GM12872 (cell line): Measurements from ENCODE around the gene CEP170.

Experiments used
- CTCF ChIP-seq: IDR thresholded peaks from 3 replicates; pipeline ENCODE4 v1.5.1; 2011; ENCODE audit warnings: low read depth, mild to moderate bottlenecking, low read length, moderate library complexity; ENCODE audit not compliant: insufficient read depth

CEP170 gene

GRCh38 chr1:243288062-243288461 is 33.0 kb upstream of the CEP170 start:
- no peak for TF ChIP-seq CTCF

- TF ChIP-seq CTCF, result no peak
Observed at GRCh38 chr1:243287652-243288051, 32.6 kb upstream of the CEP170 start.

- TF ChIP-seq CTCF, result no peak
Observed at GRCh38 chr1:243287123-243287460, 32.0 kb upstream of the CEP170 start.

- no peak for TF ChIP-seq CTCF
Observed at GRCh38 chr1:243286409-243287122, 31.5 kb upstream of the CEP170 start.

GRCh38 chr1:243281672-243282071 is 26.6 kb upstream of the CEP170 start:
- no peak for TF ChIP-seq CTCF

GRCh38 chr1:243280571-243281129 is 25.6 kb upstream of the CEP170 start:
- no peak for TF ChIP-seq CTCF

- no peak for TF ChIP-seq CTCF
Observed at GRCh38 chr1:243275316-243275715, 20.2 kb upstream of the CEP170 start.

- no peak for TF ChIP-seq CTCF
Observed at GRCh38 chr1:243273945-243274344, 18.9 kb upstream of the CEP170 start.
